Dermis blood vessel endothelial cell (primary cell): ENCODE results near the gene FBLN7. TPM values are rescaled to one million over a fixed set of nuclear protein-coding genes. Genes with fewer than 3 reads are reported as not detected.
"Not testable (repeated sequence)": the region's sequence is repeated elsewhere in the genome, so short reads cannot be mapped to it uniquely, and the experiment has no call there.

ENCODE experiments used
- DNase-seq: peaks from one replicate; pipeline ENCODE4 v3.0.0; 2010
- total RNA-seq: library from RNA; depleted of rRNA; stranded (reverse); fragments of >200 nt; gene quantifications from 2 replicates; pipeline ENCODE4 v1.2.3, GENCODE V29; 2014

FBLN7 gene
- total RNA-seq, 1 donor from 2014 or later: 2.4 TPM

GRCh38 chr2:112187046-112187715 is 49.0 kb downstream of the FBLN7 start:
- no peak for DNase-seq

GRCh38 chr2:112187805-112188596 is 49.8 kb downstream of the FBLN7 start:
- peak; percentile 82 for DNase-seq

GRCh38 chr2:112189001-112189556 is 50.9 kb downstream of the FBLN7 start:
- no peak for DNase-seq

GRCh38 chr2:112194028-112194427 is 55.8 kb downstream of the FBLN7 start:
- no peak for DNase-seq

GRCh38 chr2:112194482-112194881 is 56.3 kb downstream of the FBLN7 start:
- no peak for DNase-seq

- no peak for DNase-seq
Measured at GRCh38 chr2:112195167-112195766, 57.1 kb downstream of the FBLN7 start.

- no peak for DNase-seq
Measured at GRCh38 chr2:112195950-112196349, 57.8 kb downstream of the FBLN7 start.

- no peak for DNase-seq
Measured at GRCh38 chr2:112197868-112198267, 59.7 kb downstream of the FBLN7 start.

GRCh38 chr2:112198780-112199179 is 60.6 kb downstream of the FBLN7 start:
- DNase-seq: peak; percentile 67

- DNase-seq: no peak
Measured at GRCh38 chr2:112199188-112199587, 61.0 kb downstream of the FBLN7 start.

GRCh38 chr2:112201696-112202430 is 63.7 kb downstream of the FBLN7 start:
- peak; percentile 31 for DNase-seq

GRCh38 chr2:112204411-112204810 is 66.2 kb downstream of the FBLN7 start:
- peak; percentile 31 for DNase-seq

- DNase-seq: not testable (repeated sequence)
Measured at GRCh38 chr2:112207905-112208304, 69.7 kb downstream of the FBLN7 start.

GRCh38 chr2:112216167-112216566 is 78.0 kb downstream of the FBLN7 start:
- DNase-seq: peak; percentile 39

- no peak for DNase-seq
Measured at GRCh38 chr2:112217854-112218253, 79.7 kb downstream of the FBLN7 start.

GRCh38 chr2:112220186-112220585 is 82.0 kb downstream of the FBLN7 start:
- DNase-seq: no peak

- DNase-seq: peak; percentile 49
Measured at GRCh38 chr2:112220831-112221230, 82.6 kb downstream of the FBLN7 start.

- peak; percentile 9 for DNase-seq
Measured at GRCh38 chr2:112229348-112229747, 91.2 kb downstream of the FBLN7 start.

- no peak for DNase-seq
Measured at GRCh38 chr2:112230371-112230770, 92.2 kb downstream of the FBLN7 start.
